HG03097 (cell line): Measurements from ENCODE around the gene EML5.

Source experiments
- ATAC-seq: cut with Tn5 transposase; IDR thresholded peaks from one replicate; pipeline ENCODE4 v1.9.1; 2021; ENCODE audit not compliant: unreplicated experiment, low FRiP score

The EML5 gene

DNA sequence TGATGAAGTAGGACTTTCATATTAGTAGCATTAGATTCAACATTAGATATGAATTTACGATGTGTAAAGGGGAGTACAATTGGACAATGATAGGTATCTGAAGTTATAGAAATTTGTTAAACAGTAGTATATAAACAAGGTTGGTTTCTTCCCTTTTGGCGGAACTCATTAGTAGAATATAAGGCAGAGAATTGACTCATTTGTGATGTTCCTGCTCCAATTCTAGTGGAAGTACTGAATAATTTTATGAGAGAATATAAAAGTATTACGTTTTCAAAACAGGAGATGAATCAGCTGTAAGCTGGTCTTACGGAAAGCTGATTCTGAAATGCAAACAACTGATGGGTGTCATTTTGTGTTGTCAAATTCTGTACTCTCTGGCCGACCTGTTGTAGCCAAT is 216.5 kb downstream of the EML5 start:
- ATAC-seq = no peak

DNA sequence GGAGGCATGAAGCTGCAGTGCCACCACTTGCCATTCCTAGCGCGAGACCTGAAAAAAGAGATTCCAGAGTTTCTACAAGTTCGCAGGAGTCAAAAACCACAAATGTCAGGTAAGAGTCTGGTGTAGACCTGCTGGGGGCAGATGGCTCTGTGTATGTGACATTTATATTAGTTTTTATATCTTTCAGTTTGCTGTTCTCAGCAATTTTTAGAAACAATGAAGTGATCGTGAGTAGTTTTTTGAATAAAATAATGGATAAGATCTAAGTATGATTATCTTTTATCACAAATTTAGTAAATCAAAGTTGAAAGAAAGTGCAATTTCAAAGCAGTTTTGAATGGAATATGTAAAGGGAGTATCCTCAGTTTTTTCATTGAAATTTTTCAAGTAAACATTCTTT is 220.6 kb downstream of the EML5 start:
- ATAC-seq = no peak

DNA sequence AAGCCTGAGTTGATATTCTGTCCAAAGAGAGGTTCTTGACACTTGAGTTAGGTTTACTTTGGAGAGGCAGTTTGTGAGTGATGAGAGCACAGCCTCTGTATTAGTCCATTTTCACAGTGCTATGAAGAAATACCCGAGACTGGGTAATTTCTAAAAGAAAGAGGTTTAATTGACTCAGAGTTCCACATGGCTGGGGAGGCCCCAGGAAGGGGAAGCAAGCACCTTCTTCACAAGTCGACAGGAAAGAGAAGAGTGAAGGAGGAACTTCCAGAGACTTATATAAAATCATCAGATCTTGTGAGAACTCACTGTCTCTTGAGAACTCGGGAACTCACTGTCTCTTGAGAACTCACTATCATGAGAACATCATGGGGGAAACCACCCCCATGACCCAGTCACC is 224.6 kb downstream of the EML5 start:
- ATAC-seq = no peak

DNA sequence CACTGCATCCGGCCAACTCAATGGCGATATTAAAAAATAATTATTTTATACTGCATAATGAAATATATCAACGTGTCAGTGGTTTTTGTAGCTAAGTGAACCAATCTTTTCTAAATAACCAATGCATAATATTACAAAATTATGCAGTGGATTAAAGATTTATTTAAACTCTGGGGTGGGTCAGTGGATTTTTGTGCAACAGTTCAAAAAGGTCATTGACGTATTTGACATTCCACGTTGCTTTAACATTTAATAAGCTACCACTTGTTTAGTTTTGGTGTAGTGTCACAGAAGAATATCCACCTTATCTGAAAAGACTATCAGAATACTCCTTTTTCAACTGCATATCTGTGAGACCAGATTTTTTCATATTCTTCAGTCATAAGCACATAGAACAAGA is 227.3 kb downstream of the EML5 start:
- no peak for ATAC-seq

DNA sequence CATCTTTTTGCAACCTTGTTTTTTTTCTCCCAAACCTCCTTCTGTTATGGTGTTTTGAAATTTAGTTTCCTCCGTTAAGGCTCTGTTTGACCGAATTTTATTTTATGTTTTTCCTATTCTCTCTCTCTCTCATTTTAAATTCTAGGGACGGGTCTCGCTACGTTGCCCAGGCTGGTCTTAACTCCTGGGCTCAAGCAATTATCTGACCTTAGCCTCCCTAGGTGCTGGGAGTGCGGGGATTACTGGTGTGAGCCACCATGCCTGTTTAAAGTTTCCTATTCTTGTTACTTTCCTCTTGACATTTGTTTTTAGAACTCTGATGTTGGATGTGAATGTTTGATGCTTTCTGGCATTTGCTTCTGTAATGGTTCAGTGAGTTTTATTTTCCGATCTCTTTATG is 228.9 kb downstream of the EML5 start:
- no peak for ATAC-seq

DNA sequence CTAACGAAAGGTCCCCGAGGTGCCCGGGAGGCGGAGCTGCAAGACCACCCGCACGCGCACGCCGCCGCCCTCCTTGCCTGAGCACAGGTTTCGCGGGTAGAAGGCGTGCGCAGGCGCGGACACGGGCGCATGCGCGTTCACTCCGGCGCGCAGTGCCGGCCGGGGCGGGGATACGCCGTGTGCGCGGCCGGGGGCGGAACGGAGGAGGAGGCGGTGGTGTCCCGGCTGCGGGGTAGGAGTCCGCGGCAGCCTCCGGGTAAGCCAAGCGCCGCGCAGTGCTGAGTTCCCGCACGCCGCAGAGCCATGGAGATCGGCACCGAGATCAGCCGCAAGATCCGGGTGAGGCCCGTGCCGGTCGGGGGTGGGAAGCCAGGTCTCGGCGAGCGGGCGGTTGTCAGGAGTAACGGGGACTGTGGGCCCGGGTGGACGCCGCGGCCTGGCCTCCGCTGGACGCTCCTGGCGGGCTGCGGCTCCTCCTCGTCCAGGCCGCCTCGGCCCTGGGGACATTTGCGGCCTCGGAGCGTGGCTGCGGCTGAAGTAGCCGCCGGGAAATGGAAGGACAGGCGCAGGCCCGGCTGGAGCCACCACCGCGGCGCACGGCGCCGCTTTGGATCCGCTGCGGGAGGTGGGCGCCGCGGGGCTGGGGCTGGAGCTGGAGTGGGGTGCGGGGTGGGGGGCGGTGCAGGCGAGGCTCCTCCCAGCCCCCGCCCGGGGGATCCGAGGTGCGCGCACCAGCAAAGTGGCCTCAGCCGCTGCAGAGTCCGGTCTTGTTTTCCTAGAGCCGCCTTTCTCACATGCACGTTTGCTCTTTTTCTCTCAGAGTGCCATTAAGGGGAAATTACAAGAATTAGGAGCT is 229.7 kb downstream of the EML5 start, which contains the start of gene ZC3H14:
ZC3H14 (plus strand) TSS at position 207 of the 856 bp plus-strand sequence; CDS start at position 304, 97 bp downstream.
- peak; percentile 87 for ATAC-seq

DNA sequence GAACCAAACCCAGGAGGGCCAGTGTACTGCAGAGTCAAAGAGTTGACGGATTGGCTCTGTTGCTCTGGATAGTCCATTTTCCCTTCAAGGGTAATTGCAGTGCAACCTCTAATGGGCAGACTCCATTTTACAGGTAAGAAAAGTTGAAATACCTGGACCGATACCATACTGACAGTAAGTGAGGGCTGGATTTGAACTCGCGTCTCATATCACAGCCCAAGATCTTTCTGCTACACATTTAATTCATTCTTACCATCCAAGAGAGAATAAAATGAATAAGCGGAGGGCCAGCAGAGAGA is 230.3 kb downstream of the EML5 start:
- ATAC-seq = no peak
